PC-9 (cell line): ENCODE results near the gene KRTAP9-4.

Experiments
- CTCF ChIP-seq: fragments of 200-600 bp; sonication (generic); conservative IDR thresholded peaks from 2 replicates; pipeline ENCODE4 v1.6.1; 2017; ENCODE audit warnings: mixed run types, antibody characterized with exemption, mild to moderate bottlenecking, moderate library complexity
- EZH2 ChIP-seq: fragments of 200-600 bp; sonication (generic); IDR thresholded peaks from 2 replicates; pipeline ENCODE4 v1.8.0; 2017; ENCODE audit warnings: antibody characterized with exemption, low read depth

- no peak for TF ChIP-seq CTCF
- TF ChIP-seq EZH2, result no peak
Observed at GRCh38 chr17:41264599-41264998, 15.1 kb downstream of the KRTAP9-4 start.
